Heart right ventricle (tissue), 16 donors: ENCODE measurements around the gene RALY. TPM values are rescaled to one million over a fixed set of nuclear protein-coding genes. Genes with fewer than 3 reads are reported as not detected.
A peak's percentile ranks its signal among the peaks of the same experiment; 100 is the strongest.

Experiments
- ATAC-seq, 8 donors: fragments of 200-7000 bp; cut with Tn5 transposase; one replicate each; pipeline ENCODE4 v1.9.1; 2020; ENCODE audit warnings: mild to moderate bottlenecking in 8 of 8, moderate library complexity in 8 of 8, moderate number of reproducible peaks in 1 of 8
- DNase-seq, 2 donors: peaks; one replicate each; pipeline ENCODE4 v3.0.0-alpha.2; 2020
- H3K27ac ChIP-seq, 10 donors: fragments of 200-600 bp; sonication (generic) in 2 of 10; one replicate each; pipeline versions ENCODE4 v1.5.0 to v1.8.0; 2020 to 2022; ENCODE audit warnings: mild to moderate bottlenecking in 3 of 10
- H3K27me3 ChIP-seq, 7 donors: fragments of 200-600 bp; one replicate each; pipeline ENCODE4 v1.8.0; 2021 to 2022; ENCODE audit warnings: mild to moderate bottlenecking in 2 of 7
- H3K36me3 ChIP-seq, 9 donors: fragments of 200-600 bp; sonication (generic) in 1 of 9; one replicate each; pipeline versions ENCODE4 v1.5.0 to v1.8.0; 2020 to 2022; ENCODE audit warnings: mild to moderate bottlenecking in 2 of 9
- H3K4me1 ChIP-seq, 9 donors: fragments of 200-600 bp; sonication (generic) in 1 of 9; one replicate each; pipeline versions ENCODE4 v1.5.0 to v1.8.0; 2020 to 2022; ENCODE audit warnings: mild to moderate bottlenecking in 4 of 9
- H3K4me3 ChIP-seq, 10 donors: fragments of 200-600 bp; sonication (generic) in 2 of 10; one replicate each; pipeline versions ENCODE4 v1.5.0 to v1.8.0; 2020 to 2022; ENCODE audit warnings: mild to moderate bottlenecking in 7 of 10, moderate library complexity in 2 of 10
- H3K9me3 ChIP-seq, 11 donors: fragments of 200-600 bp in 10 of 11; sonication (generic) in 2 of 11; one replicate each; pipeline versions ENCODE4 v1.5.0 to v1.8.0; 2013 to 2022; ENCODE audit warnings: mild to moderate bottlenecking in 2 of 11, control low read depth in 1 of 11, moderate library complexity in 1 of 11
- CTCF ChIP-seq, 9 donors: fragments of 200-600 bp; sonication (generic) in 2 of 9; IDR thresholded peaks; one replicate each; pipeline versions ENCODE4 v1.5.0 to v1.8.0; 2021 to 2022; ENCODE audit warnings: antibody characterized with exemption in 9 of 9, mild to moderate bottlenecking in 5 of 9, moderate library complexity in 1 of 9
- WGBS, 2 donors: extraction: QIAGEN DNeasy Blood & Tissue Kit; methylation state at CpG; one replicate each; pipeline ENCODE4 v1.1.7; 2013; ENCODE audit warnings: inconsistent platforms in 1 of 2; 5-methylcytosine and 5-hydroxymethylcytosine counted together
- intact Hi-C, 10 donors: fragments of 100-400 bp; cut with DNase I; formaldehyde crosslinking; loops; one replicate each; pipeline versions ENCODE4 v1.11.1 to v1.14.2; 2022
- polyA plus RNA-seq, 2 donors: library from polyadenylated mRNA; stranded (reverse); fragments of 200-250 nt; gene quantifications; one replicate each; pipeline ENCODE4 v1.2.3, GENCODE V29; 2013
- total RNA-seq, 10 donors: library from RNA; stranded (reverse); fragmentation: NEBNext Ultra II Directional in 3 of 10; extraction: Animal tissue kit (Norgen Biotek cat#: 25700) in 3 of 10; gene quantifications; one replicate each; pipeline versions ENCODE4 v1.2.1 to v1.2.4, GENCODE V29; 2021 to 2023
- donor health status: Arrhythmogenic right ventricular cardiomyopathy.
- donor health status: ischemic (EF 13 %, LVEDD 7.1; RV severe dilation, severe dysfunction).
- donor health status: healthy with polysubstance abuse.
- donor health status: DM: no; HTN: yes; CAD: no.
- donor health status: DM: no; HTN: no; CAD: no.
- donor health status: ischemic (EF 25% LVEDD 6.9; RV normal size, moderate dysfunction).
- donor health status: ischemic (EF 25% LVEDD 5.7; RV mildly dilated, moderate dysfunction).
- donor health status: healthy.
- donor health status: DM: yes; HTN: yes; CAD: no.
- donor health status: Ischemic cardiomyopathy.
- donor health status: ischemic (EF 35%, LVEDD 5.7; RV mildly dilated, moderate dysfunction).
- donor health status: nonischemic (EF 11% LVEDD 7.7; RV severe dilation, severe dysfunction).
- donor health status: DM: yes; HTN: yes; CAD: no.
- donor health status: PGD.
- donor health status: ischemic (EF 29% LVEDD 5.4; RV normal size, mild dysfunction).
- donor health status: nonischemic (EF 23%, LVEDD 6.1; RV moderate dilation, normal function).

RALY gene
- total and polyA plus RNA-seq, 12 donors: 84.3 to 234 (median 104) TPM

GRCh38 chr20:33990075-33990474 lies 3.6 kb upstream of the RALY start:
- H3K27ac ChIP-seq: no peak overlapping the region
- intact Hi-C loops: loop anchor here in 7 of 10 donors (5.0 to 10.0 kb wide), 9 partner anchors 52 to 255 kb away; partner anchors contain the start of genes CHMP4B (in 1 of the 7), EIF2S2 (in 1 of the 7) and ZNF341 (in 1 of the 7)
- H3K36me3 ChIP-seq: no peaks in the 10 kb centered on the region
- DNase-seq (no peak), ATAC-seq (no peak)
- peaks cover 0 to 23% (median 12%) of the 10 kb centered on the region in 9 donors for H3K4me1 ChIP-seq
- 93 to 94% methylated on average over 4 of the region's 4 CpGs for WGBS, 2 donors
- no peak overlapping the region for H3K4me3 ChIP-seq
- no peaks in the 10 kb centered on the region for H3K9me3 ChIP-seq
- no peaks in the 10 kb centered on the region for H3K27me3 ChIP-seq
- no peak for TF ChIP-seq CTCF (IDR thresholded peaks at IDR 0.05)

- no peak for DNase-seq
- intact Hi-C loops: loop anchor here in 7 of 10 donors (5.0 to 10.0 kb wide), 9 partner anchors 51 to 257 kb away; partner anchors contain the start of genes CHMP4B (in 1 of the 7), EIF2S2 (in 1 of the 7) and ZNF341 (in 1 of the 7)
- peaks cover 11 to 38% (median 27%) of the 10 kb centered on the region in 9 donors for H3K4me1 ChIP-seq
- H3K9me3 ChIP-seq: no peaks in the 10 kb centered on the region
- H3K36me3 ChIP-seq: no peaks in the 10 kb centered on the region
- TF ChIP-seq CTCF (IDR thresholded peaks at IDR 0.05): no peak
- no peak overlapping the region for H3K27ac ChIP-seq
- no peak overlapping the region for H3K4me3 ChIP-seq
- no peaks in the 10 kb centered on the region for H3K27me3 ChIP-seq
- WGBS, 2 donors: 91 to 94% methylated on average over 6 of the region's 6 CpGs
- ATAC-seq: no peak
These were observed 2.2 kb upstream of the RALY start for GRCh38 chr20:33991502-33991901.

- intact Hi-C loops: loop anchor here in 7 of 10 donors (5.0 to 10.0 kb wide), 9 partner anchors 50 to 258 kb away; partner anchors contain the start of genes CHMP4B (in 1 of the 7), EIF2S2 (in 1 of the 7) and ZNF341 (in 1 of the 7)
- H3K27me3 ChIP-seq: no peaks in the 10 kb centered on the region
- TF ChIP-seq CTCF (IDR thresholded peaks at IDR 0.05): no peak
- H3K9me3 ChIP-seq: no peaks in the 10 kb centered on the region
- peaks cover 11 to 46% (median 35%) of the 10 kb centered on the region in 9 donors for H3K4me1 ChIP-seq
- WGBS, 2 donors: 46 to 50% methylated on average over 20 of the region's 20 CpGs
- DNase-seq: no peak
- ATAC-seq: no peak
- peak overlapping the region; percentile 57 to 99 (median 96) for H3K27ac ChIP-seq
- H3K4me3 ChIP-seq: peak overlapping the region; percentile 59 to 98 (median 80)
- no peaks in the 10 kb centered on the region for H3K36me3 ChIP-seq
These were observed 1.4 kb upstream of the RALY start for GRCh38 chr20:33992145-33992922.

GRCh38 chr20:33992923-33993575 lies 662 bp upstream of the RALY start:
- peak; percentile 91 to 97 (median 96) for ATAC-seq
- intact Hi-C loops: loop anchor here in 7 of 10 donors (1.0 to 10.0 kb wide), 10 partner anchors 49 to 258 kb away; partner anchors contain the start of genes CHMP4B (in 2 of the 7), EIF2S2 (in 1 of the 7) and ZNF341 (in 1 of the 7)
- Histone ChIP-seq H3K4me3 (peak overlapping the region; percentile 77 to 98 (median 86)), H3K36me3 (no peaks in the 10 kb centered on the region), H3K27ac (peak overlapping the region; percentile 95 to 99 (median 98)), H3K9me3 (no peaks in the 10 kb centered on the region), H3K27me3 (no peaks in the 10 kb centered on the region), H3K4me1 (peaks cover 14 to 52% (median 42%) of the 10 kb centered on the region in 9 donors)
- WGBS, 2 donors: 0 to 1% methylated on average over 35 of the region's 35 CpGs
- peak; percentile 99 to 100 for DNase-seq
- TF ChIP-seq CTCF (IDR thresholded peaks at IDR 0.05): no peak
